ENCODE measurements around the gene TNIK.

TNIK gene

GRCh38 chr3:171490901-171491300 is 30.7 kb upstream of the TNIK start:
- no peaks in the 10 kb centered on the region for H3K9me3 ChIP-seq
- no peaks in the 10 kb centered on the region for H3K4me1 ChIP-seq
- H3K27me3 ChIP-seq, result no peaks in the 10 kb centered on the region
- no peak for TF ChIP-seq CTCF (IDR thresholded peaks at IDR 0.05; ENCODE audit: low read depth, low read length)
- H3K36me3 ChIP-seq, result no peaks in the 10 kb centered on the region
- no peak for DNase-seq
- H3K4me3 ChIP-seq (ENCODE audit: low read depth, low read length), result no peak overlapping the region

GRCh38 chr3:171489348-171489747 is 29.1 kb upstream of the TNIK start:
- no peak for DNase-seq
- Histone ChIP-seq H3K4me1 (no peaks in the 10 kb centered on the region), H3K4me3 (ENCODE audit: low read depth, low read length) (no peak overlapping the region), H3K36me3 (no peaks in the 10 kb centered on the region), H3K27me3 (no peaks in the 10 kb centered on the region), H3K9me3 (no peaks in the 10 kb centered on the region)
- TF ChIP-seq CTCF (IDR thresholded peaks at IDR 0.05; ENCODE audit: low read depth, low read length), result no peak

GRCh38 chr3:171488479-171488878 is 28.3 kb upstream of the TNIK start:
- Histone ChIP-seq H3K4me1 (no peaks in the 10 kb centered on the region), H3K36me3 (no peaks in the 10 kb centered on the region), H3K4me3 (ENCODE audit: low read depth, low read length) (no peak overlapping the region), H3K9me3 (no peaks in the 10 kb centered on the region), H3K27me3 (no peaks in the 10 kb centered on the region)
- DNase-seq, result no peak
- no peak for TF ChIP-seq CTCF (IDR thresholded peaks at IDR 0.05; ENCODE audit: low read depth, low read length)

- no peaks in the 10 kb centered on the region for H3K4me1 ChIP-seq
- no peaks in the 10 kb centered on the region for H3K36me3 ChIP-seq
- H3K27me3 ChIP-seq, result no peaks in the 10 kb centered on the region
- H3K4me3 ChIP-seq (ENCODE audit: low read depth, low read length), result no peak overlapping the region
- no peaks in the 10 kb centered on the region for H3K9me3 ChIP-seq
- TF ChIP-seq CTCF (IDR thresholded peaks at IDR 0.05; ENCODE audit: low read depth, low read length), result no peak
- no peak for DNase-seq
Measured at GRCh38 chr3:171487382-171487781, 27.2 kb upstream of the TNIK start.

GRCh38 chr3:171485338-171485737 is 25.1 kb upstream of the TNIK start:
- Histone ChIP-seq H3K4me1 (no peaks in the 10 kb centered on the region), H3K4me3 (ENCODE audit: low read depth, low read length) (no peak overlapping the region), H3K9me3 (no peaks in the 10 kb centered on the region), H3K27me3 (no peaks in the 10 kb centered on the region), H3K36me3 (no peaks in the 10 kb centered on the region)
- TF ChIP-seq CTCF (IDR thresholded peaks at IDR 0.05; ENCODE audit: low read depth, low read length), result no peak
- DNase-seq, result no peak

GRCh38 chr3:171481011-171481410 is 20.8 kb upstream of the TNIK start:
- Histone ChIP-seq H3K4me1 (no peaks in the 10 kb centered on the region), H3K4me3 (ENCODE audit: low read depth, low read length) (no peak overlapping the region), H3K36me3 (no peaks in the 10 kb centered on the region), H3K9me3 (no peaks in the 10 kb centered on the region), H3K27me3 (no peaks in the 10 kb centered on the region)
- TF ChIP-seq CTCF (IDR thresholded peaks at IDR 0.05; ENCODE audit: low read depth, low read length), result no peak
- no peak for DNase-seq
